22Rv1 (cell line): ENCODE measurements around the gene GOLGA8J.
"Not testable (repeated sequence)": the region's sequence is repeated elsewhere in the genome, so short reads cannot be mapped to it uniquely, and the experiment has no call there.

Source experiments
- CTCF ChIP-seq: fragments of 450-650 bp; IDR thresholded peaks from 2 replicates; pipeline ENCODE4 v1.5.1; 2017; ENCODE audit warnings: mild to moderate bottlenecking
- ZFX ChIP-seq: fragments of 450-650 bp; IDR thresholded peaks from 2 replicates; pipeline ENCODE4 v1.6.1; 2017; ENCODE audit warnings: antibody characterized with exemption, borderline replicate concordance

- not testable (repeated sequence) for TF ChIP-seq CTCF, ZFX
These were observed 1.9 kb upstream of the GOLGA8J start for GRCh38 chr15:30080816-30081215.
